IPS-NIHi11 (cell line): ENCODE data around the gene VEGFC.

Source experiments
- DNase-seq: peaks from one replicate; pipeline ENCODE4 v3.0.0; 2012; ENCODE audit warnings: mixed read lengths, low spot score

Gene VEGFC

DNA sequence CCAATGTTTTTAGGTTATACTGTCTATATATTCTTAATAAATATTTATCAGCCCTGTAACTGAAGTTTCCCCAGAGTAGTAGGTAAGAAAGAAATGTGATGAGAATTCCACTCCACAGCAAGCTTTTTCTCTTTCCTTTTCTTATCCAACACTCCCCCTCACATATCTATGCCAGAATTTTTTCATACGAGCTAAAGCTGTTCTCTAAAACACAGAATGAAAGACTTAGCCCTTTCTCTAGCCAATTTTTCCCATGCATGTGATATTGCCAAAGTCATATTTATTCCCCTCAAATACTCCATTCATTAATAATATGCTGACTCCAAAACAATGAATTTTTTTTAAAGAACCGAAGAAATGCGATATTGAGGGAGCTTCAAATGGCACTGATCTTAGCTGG lies 32.3 kb downstream of the VEGFC start:
- DNase-seq = no peak

DNA sequence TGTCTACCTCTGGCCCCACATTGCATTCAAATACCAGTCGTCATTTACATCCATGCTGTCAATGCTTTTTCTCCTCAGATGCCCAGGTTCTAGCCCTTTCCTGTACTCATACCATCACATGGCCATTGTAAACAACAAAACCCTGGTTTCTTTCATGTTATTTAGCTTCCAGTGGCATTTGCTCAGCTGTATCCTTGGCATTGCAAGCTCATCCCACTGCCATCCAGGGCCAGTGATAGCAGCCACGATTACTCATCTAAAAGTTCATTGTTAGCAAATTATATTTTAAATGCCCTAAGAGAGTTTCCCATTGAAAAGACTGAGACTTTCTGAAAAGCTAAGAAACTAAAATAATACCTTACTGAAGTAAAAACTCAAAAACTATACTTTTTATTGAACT lies 34.0 kb downstream of the VEGFC start:
- DNase-seq = no peak

DNA sequence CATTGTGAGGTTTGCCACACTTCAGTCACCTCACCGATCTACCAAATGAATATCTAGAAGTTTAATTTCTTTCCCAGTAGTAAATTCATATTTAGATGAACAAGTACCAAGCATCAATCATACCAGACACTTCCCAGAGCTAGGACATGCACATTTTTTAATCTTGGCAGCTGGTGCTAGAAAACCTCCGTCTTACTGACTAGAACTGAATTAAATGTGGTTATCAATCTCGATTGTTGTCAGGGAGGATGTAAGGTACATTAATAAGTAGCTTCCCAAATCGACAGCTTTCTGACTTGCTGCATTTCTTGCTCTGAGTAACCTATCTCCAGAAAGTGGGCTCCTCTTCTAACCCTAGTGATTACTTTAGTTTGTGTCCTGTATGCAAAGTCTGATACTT lies 34.4 kb downstream of the VEGFC start:
- DNase-seq = no peak

- DNase-seq = no peak
Measured at GRCh38 chr4:176755613-176756012, 37.1 kb downstream of the VEGFC start.

DNA sequence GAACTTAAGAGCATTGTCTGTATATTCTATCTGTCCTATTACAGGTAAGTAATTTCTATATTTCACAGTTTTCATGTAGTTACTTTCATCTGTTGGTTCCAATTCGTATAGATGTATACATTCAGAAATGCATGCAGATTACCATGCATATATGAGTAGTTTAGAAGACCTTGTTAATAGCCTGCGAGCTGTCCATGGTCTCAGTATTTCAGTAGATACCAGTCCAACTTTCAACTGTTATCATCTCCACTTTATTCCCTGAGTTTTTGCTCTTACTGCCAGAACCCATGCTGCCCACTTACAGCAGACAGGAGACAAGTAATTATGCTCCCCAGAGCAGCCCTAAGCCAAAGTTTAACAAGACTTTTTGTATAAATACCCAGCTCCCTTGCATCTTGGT lies 37.7 kb downstream of the VEGFC start:
- DNase-seq = no peak

- no peak for DNase-seq
Measured at GRCh38 chr4:176753049-176753448, 39.7 kb downstream of the VEGFC start.

GRCh38 chr4:176752191-176752749 lies 40.5 kb downstream of the VEGFC start:
- DNase-seq = no peak

- DNase-seq = no peak
Measured at GRCh38 chr4:176751061-176751460, 41.7 kb downstream of the VEGFC start.

GRCh38 chr4:176746846-176747245 lies 45.9 kb downstream of the VEGFC start:
- no peak for DNase-seq

DNA sequence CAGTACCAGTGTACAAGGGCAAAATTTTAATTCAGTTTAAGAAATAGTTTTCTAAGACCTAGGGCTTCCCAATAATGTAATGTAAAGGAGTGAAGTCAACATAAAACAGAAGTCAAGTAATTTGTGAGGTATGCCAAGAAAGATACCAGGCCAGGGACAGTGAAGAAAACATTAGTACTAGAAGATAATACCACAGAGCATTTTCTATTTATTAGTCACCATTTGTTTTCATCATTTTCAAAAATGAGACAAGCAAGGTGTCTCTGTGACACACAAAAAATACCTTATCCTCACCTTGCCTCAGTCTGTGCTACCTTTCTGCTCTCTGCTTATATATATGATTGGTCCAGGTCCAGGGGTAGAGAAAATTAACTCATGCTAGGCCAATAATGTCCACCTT lies 46.8 kb downstream of the VEGFC start:
- DNase-seq = no peak

DNA sequence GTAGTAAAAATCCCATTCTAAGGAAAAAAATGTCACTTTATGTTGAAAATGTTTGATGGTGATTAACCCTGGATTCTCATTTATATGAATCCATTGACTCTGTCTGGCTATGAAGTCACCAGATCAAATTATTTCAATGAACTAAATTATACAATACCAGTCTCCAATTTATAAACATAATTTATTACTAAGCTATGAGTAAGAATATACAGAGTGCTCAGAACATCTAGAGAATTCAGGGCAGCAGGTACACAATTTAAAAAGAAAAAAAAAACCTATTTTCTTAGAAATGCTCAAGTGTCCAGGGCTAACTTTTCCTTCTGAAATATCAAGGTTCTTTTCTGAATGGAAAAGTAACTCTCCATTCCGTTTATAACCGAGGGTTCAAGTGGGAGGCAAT lies 48.6 kb downstream of the VEGFC start:
- DNase-seq = no peak

DNA sequence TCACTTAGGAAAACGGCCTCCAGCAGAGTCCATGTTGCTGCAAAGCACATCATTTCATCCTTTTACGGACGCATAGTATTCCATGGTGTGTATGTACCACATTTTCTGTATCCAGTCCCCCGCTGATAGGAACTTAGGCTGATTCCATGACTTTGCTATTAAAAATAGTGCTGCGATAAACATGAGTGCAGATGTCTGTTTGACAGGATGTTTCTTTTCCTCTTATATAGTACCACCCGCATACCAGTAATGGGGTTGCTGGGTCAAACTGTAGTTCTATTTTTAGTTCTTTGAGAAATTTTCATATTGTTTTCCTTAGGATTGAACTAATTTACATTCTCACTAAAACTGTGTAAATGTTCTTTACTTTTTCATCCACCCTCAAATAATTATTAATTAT lies 50.5 kb downstream of the VEGFC start:
- no peak for DNase-seq

DNA sequence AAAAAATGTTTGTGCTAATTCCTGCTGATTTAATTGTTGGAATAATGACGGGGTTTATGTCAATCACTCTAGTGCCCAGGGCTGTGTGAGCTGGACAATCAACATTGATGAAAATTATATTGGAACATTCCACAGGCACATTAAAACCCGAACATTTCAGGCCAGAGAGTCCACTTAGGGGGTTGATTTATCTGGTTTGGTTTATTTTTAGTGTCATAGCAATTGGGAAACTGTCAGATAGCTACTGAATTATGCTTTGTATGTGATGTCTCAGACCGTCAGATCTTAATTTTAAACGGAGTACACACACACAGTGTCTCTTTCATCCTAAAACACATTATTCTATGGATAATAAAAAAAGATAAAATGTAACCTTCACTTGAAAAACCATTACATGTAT lies 51.5 kb downstream of the VEGFC start:
- no peak for DNase-seq

DNA sequence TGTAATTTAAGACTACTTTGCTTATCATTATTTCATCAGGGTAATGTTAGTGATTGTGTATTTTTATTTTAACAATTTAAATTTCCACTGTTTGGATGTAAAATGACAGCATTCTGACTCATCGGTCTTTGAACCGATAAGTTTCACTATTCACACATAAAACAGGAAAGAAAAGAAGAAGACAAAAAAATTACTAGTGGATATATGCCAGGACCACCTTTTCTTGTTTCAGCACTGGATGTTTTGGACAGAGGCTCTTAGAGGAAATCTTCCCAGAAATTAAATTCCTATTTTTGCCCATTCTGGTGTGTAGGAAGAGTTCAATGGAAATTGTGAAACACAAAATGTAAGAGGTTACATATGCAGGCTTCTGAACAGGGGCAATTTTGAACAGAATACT lies 57.4 kb downstream of the VEGFC start:
- no peak for DNase-seq

DNA sequence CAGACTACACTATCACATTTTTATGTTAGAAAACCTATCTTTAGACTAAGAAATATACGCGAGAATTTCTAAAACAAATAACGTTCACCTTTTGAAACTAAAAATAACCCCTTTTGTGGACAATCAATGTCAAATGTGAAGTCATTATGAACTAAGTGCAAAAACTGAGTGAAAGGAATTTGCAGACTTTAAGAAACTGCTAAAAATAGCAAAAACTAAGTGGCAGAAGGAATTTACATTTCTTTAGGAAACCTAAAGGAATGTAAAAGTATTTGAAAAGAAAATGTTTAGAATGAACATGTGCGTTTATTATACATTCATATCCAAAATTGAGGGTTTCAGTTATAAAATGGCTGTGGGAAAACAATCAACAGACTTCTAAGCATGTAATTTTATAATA lies 58.3 kb downstream of the VEGFC start:
- no peak for DNase-seq

DNA sequence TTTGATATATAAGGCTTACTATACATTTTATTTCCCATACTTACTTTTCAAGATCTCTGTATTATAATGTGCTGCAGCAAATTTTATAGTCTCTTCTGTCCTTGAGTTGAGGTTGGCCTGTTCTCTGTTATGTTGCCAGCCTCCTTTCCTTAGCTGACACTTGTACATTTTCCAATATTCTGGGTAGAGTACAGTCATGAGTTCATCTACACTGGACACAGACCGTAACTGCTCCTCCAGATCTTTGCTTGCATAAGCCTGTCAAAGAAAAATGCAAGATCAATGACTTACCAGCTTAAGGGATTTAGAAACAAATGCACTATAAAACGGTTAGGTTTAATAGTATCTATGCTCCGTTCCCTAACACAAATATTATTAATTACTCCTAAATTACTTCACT lies 63.2 kb downstream of the VEGFC start:
- no peak for DNase-seq

DNA sequence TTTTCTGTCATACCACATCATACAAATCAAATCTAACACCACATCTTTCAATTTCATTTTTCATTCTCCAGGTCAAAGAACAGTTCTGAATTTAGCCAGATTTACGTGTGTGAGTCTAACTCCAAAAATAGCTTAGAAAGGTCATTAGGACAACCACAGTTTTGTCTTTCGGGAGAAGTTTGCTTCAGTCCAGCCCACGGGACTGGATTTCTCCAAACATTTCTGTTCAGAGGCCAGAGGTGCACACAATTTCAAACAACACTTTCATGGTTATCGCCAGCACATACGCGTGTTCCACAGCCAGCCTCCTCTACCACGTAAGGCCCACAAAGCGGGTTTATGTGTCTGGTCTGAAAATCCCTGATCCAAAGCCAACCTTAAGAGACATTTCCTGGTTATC lies 65.9 kb downstream of the VEGFC start:
- DNase-seq = no peak

DNA sequence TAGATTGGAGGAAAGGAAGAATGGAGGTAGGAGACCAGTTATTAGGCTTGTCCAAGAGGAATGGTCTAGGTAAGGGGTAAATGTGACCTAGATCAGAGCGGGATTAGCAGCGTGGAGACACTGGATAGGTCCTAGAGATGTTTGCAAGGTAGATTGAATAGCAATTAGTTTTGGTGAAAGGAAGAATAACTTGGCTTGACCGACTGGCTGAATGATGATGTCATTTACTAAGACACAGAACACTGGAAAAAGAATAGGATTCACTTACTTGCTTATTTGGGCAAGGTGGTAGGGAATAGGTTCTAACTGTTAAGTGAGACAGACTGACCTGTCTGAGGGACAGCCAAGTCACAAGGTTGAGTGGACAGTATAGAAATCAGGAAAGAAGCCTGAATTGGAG lies 71.3 kb downstream of the VEGFC start:
- no peak for DNase-seq

DNA sequence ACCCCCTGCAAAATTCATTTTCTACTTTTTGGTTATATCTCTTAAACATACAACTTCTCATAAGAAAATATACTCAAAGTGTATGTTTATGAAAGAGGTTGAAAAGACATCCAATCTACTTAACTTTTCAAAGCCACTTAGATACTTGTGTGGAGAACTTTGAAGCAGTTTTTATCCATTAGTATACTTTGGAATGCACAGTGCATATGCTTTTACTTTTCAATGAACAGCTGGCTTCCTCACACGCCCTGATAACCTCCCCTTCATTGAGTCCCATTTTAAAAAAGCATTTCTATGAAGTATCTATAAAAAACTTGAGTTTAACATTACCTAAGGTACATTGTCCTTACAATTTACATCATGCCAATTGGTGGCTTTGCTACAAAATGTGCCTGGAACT lies 73.8 kb downstream of the VEGFC start:
- no peak for DNase-seq

- no peak for DNase-seq
Measured at GRCh38 chr4:176717237-176717636, 75.5 kb downstream of the VEGFC start.

DNA sequence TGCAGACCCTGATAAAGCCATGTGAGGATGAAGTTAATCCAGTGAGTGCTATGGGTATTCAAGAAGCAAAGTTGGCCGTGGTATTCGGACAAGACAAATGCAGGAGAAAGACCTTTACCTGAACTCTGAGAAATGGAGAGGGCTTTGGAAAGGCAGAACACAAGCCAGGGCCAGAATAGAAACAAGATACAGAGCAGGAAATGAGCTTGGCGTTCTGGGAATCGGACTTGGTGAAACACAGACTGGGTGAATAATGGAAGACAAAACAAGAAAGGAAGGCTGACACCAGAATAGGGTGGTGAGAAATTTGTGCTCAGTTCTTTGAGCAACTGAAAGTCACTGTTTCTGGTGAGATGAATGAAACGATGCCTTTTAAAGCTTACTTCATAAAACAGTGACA lies 83.3 kb downstream of the VEGFC start:
- DNase-seq = no peak

- no peak for DNase-seq
Measured at GRCh38 chr4:176708771-176709311, 83.9 kb downstream of the VEGFC start.

DNA sequence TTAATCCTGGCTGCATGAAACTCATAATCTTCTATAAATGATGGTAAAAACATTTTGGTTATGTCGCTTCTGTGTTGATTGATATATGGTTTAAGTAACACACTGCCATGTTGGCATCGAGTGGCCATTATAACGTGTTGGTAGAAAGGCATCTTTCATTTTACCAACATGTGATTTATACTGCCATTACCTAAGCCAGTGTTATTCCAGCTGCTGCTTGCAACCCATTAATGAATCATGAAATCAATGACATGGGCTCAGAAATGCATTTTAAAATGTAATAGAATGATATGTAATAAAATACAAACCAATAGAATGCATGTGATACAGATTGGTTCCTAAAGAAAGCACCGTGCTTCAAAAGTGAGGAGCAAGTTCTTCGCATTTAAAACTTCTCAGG lies 102.0 kb downstream of the VEGFC start:
- DNase-seq = no peak

DNA sequence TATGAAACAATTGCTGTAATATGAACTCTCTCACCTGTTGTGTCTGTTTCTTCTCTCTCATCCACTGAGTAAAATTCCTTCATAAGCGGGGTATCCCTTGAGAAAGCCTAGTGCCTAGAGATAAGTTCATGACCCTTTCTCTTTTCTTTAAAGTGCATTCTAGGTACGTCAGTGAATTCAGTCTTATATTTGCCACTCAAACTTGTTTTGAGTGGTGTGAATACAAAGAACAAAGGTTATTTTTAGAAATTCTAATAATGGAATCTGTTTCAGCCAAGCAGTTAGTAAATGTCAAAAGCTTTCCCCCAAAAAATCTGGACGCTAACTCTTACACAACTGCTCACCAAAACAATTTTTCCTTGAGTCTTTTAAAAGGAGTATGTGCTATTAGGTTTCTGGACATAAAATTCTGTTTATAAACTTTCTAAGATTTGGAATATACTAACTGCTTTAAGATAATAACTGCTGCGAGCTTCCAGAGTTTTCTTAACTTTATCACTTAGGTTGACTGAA lies 112.0 kb downstream of the VEGFC start:
- DNase-seq = no peak

DNA sequence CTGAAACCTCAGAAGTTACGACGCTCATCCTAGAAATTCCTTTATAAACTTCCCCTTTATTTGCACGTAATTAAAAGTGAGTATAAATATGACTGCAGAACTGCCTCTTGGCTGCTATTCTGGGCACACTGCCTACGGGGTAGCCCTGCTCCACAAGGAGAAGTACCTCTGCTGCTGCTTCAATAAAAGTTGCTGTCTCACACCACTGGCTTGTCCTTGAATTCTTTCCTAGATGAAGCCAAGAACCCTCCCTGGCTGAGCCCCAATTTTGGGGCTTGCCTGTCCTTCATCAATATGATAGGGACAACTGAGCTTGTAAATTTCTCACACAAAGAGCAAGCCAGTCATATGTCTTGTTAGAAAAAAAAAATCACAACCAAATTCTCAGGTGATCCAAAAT lies 115.8 kb downstream of the VEGFC start:
- DNase-seq = no peak
